Measurements from ENCODE around the gene PLEKHG5. TPM values are rescaled to one million over a fixed set of nuclear protein-coding genes. Genes with fewer than 3 reads are reported as not detected.

Gene PLEKHG5
- total RNA-seq, 1 experiment from 2014 or later, result 0.86 TPM

GRCh38 chr1:6468729-6469461 lies 22.6 kb downstream of the PLEKHG5 start:
- ChIA-PET CTCF (no interaction called here), POLR2A (ENCODE audit: low non-redundant PET) (no interaction called here)
- intact Hi-C loops (cut with micrococcal nuclease; ENCODE audit: unreplicated experiment), result no loop called here
- no peaks in the 10 kb centered on the region for H3K9me3 ChIP-seq (ENCODE audit: low read depth, low read length, poor library complexity, severe bottlenecking)
- no peak for TF ChIP-seq CTCF (conservative IDR thresholded peaks at IDR 0.05; ENCODE audit: low read depth, low read length)
- no peak for TF ChIP-seq EZH2 (IDR thresholded peaks at IDR 0.05; ENCODE audit: borderline replicate concordance, low read depth, low read length, poor library complexity, severe bottlenecking)
- H3K36me3 ChIP-seq (ENCODE audit: insufficient read depth, low read length, poor library complexity, severe bottlenecking), result no peaks in the 10 kb centered on the region
- H3K27ac ChIP-seq (ENCODE audit: low read depth, low read length, poor library complexity, severe bottlenecking), result no peak overlapping the region
- no peaks in the 10 kb centered on the region for H3K4me1 ChIP-seq (ENCODE audit: insufficient read depth, low read length, poor library complexity, severe bottlenecking)
- H3K4me3 ChIP-seq (ENCODE audit: low read depth, low read length, poor library complexity, severe bottlenecking), result no peak overlapping the region
- no peaks in the 10 kb centered on the region for H3K27me3 ChIP-seq (replicated peaks; ENCODE audit: insufficient read depth, low read depth, low read length, poor library complexity)
- no peak for DNase-seq (ENCODE audit: low spot score)
- no TSS peak for BruUV-seq (replicated peaks)

GRCh38 chr1:6467744-6468688 lies 23.5 kb downstream of the PLEKHG5 start:
- CTCF ChIA-PET, result no interaction called here
- Histone ChIP-seq H3K4me3 (ENCODE audit: low read depth, low read length, poor library complexity, severe bottlenecking) (no peak overlapping the region), H3K36me3 (ENCODE audit: insufficient read depth, low read length, poor library complexity, severe bottlenecking) (no peaks in the 10 kb centered on the region), H3K27ac (ENCODE audit: low read depth, low read length, poor library complexity, severe bottlenecking) (no peak overlapping the region), H3K4me1 (ENCODE audit: insufficient read depth, low read length, poor library complexity, severe bottlenecking) (no peaks in the 10 kb centered on the region), H3K9me3 (ENCODE audit: low read depth, low read length, poor library complexity, severe bottlenecking) (no peaks in the 10 kb centered on the region), H3K27me3 (replicated peaks; ENCODE audit: insufficient read depth, low read depth, low read length, poor library complexity) (no peaks in the 10 kb centered on the region)
- intact Hi-C loops (cut with micrococcal nuclease; ENCODE audit: unreplicated experiment), result no loop called here
- no peak for DNase-seq (ENCODE audit: low spot score)
- no TSS peak for BruUV-seq (replicated peaks)
- no peak for TF ChIP-seq CTCF (conservative IDR thresholded peaks at IDR 0.05; ENCODE audit: low read depth, low read length)
- POLR2A ChIA-PET (ENCODE audit: low non-redundant PET), result interaction anchor here (0.6 kb wide), 1 partner anchor 225 kb away, joined by 3 read pairs; no protein-coding TSS in a partner anchor

GRCh38 chr1:6467224-6467623 lies 24.2 kb downstream of the PLEKHG5 start:
- BruUV-seq (replicated peaks), result no TSS peak
- no peak overlapping the region for H3K4me3 ChIP-seq (ENCODE audit: low read depth, low read length, poor library complexity, severe bottlenecking)
- intact Hi-C loops (cut with micrococcal nuclease; ENCODE audit: unreplicated experiment), result no loop called here
- H3K9me3 ChIP-seq (ENCODE audit: low read depth, low read length, poor library complexity, severe bottlenecking), result no peaks in the 10 kb centered on the region
- H3K27me3 ChIP-seq (replicated peaks; ENCODE audit: insufficient read depth, low read depth, low read length, poor library complexity), result no peaks in the 10 kb centered on the region
- H3K27ac ChIP-seq (ENCODE audit: low read depth, low read length, poor library complexity, severe bottlenecking), result no peak overlapping the region
- no peaks in the 10 kb centered on the region for H3K36me3 ChIP-seq (ENCODE audit: insufficient read depth, low read length, poor library complexity, severe bottlenecking)
- TF ChIP-seq CTCF (conservative IDR thresholded peaks at IDR 0.05; ENCODE audit: low read depth, low read length), result no peak
- TF ChIP-seq EZH2 (IDR thresholded peaks at IDR 0.05; ENCODE audit: borderline replicate concordance, low read depth, low read length, poor library complexity, severe bottlenecking), result no peak
- ChIA-PET POLR2A (ENCODE audit: low non-redundant PET) (no interaction called here), CTCF (interaction anchor here (0.7 kb wide), 1 partner anchor 19 kb away, joined by 3 read pairs; no protein-coding TSS in a partner anchor)
- no peaks in the 10 kb centered on the region for H3K4me1 ChIP-seq (ENCODE audit: insufficient read depth, low read length, poor library complexity, severe bottlenecking)
- no peak for DNase-seq (ENCODE audit: low spot score)
